ENCODE results near the gene SEMA6B. TPM values are rescaled to one million over a fixed set of nuclear protein-coding genes. Genes with fewer than 3 reads are reported as not detected.
"Not testable (repeated sequence)": the region's sequence is repeated elsewhere in the genome, so short reads cannot be mapped to it uniquely, and the experiment has no call there.

SEMA6B gene
- total RNA-seq, 2 donors from 2014 or later, result 28.9 to 67.8 TPM

GRCh38 chr19:4529924-4530522, 29.5 kb downstream of the SEMA6B start:
- no peaks in the 10 kb centered on the region for H3K36me3 Mint-ChIP-seq (ENCODE audit: low read depth)
- WGBS, 2 experiments (ENCODE audit: insufficient coverage in 1 of 2, insufficient read length in 1 of 2), result 69 to 80% methylated on average over 7 to 14 of the region's 14 CpGs
- no peaks in the 10 kb centered on the region for H3K9me3 Mint-ChIP-seq
- H3K9me3 ChIP-seq (ENCODE audit: control insufficient read depth, low read length), result no peaks in the 10 kb centered on the region
- no peak overlapping the region for H3K9ac ChIP-seq (ENCODE audit: extremely low read depth, low read length, poor library complexity, severe bottlenecking)
- peaks cover 17% of the 10 kb centered on the region for H3K27me3 ChIP-seq (ENCODE audit: control insufficient read depth, insufficient read depth, low read length, poor library complexity, severe bottlenecking)
- no peak overlapping the region for H3K4me3 Mint-ChIP-seq
- H3K4me3 ChIP-seq (ENCODE audit: low read length), result no peak overlapping the region
- TF ChIP-seq CTCF (conservative IDR thresholded peaks at IDR 0.05), result no peak
- H3K27ac Mint-ChIP-seq, result no peak overlapping the region
- no peaks in the 10 kb centered on the region for H3K4me1 Mint-ChIP-seq
- H3K27me3 Mint-ChIP-seq (ENCODE audit: insufficient read depth), result peaks cover 22% of the 10 kb centered on the region
- no peaks in the 10 kb centered on the region for H3K36me3 ChIP-seq (ENCODE audit: control insufficient read depth, insufficient read depth, low read length)
- DNase-seq, result no peak
- H3K27ac ChIP-seq (ENCODE audit: low read depth, low read length), result no peak overlapping the region
- H3K4me1 ChIP-seq (ENCODE audit: control insufficient read depth, insufficient read depth, low read length), result no peaks in the 10 kb centered on the region

- H3K27ac Mint-ChIP-seq, result no peak overlapping the region
- no peaks in the 10 kb centered on the region for H3K4me1 Mint-ChIP-seq
- H3K36me3 ChIP-seq (ENCODE audit: control insufficient read depth, insufficient read depth, low read length), result no peaks in the 10 kb centered on the region
- no peaks in the 10 kb centered on the region for H3K9me3 ChIP-seq (ENCODE audit: control insufficient read depth, low read length)
- no peak for DNase-seq
- no peaks in the 10 kb centered on the region for H3K9me3 Mint-ChIP-seq
- no peaks in the 10 kb centered on the region for H3K36me3 Mint-ChIP-seq (ENCODE audit: low read depth)
- no peak overlapping the region for H3K4me3 ChIP-seq (ENCODE audit: low read length)
- H3K27me3 Mint-ChIP-seq (ENCODE audit: insufficient read depth), result peaks cover 14% of the 10 kb centered on the region
- 82 to 88% methylated on average over 4 to 15 of the region's 15 CpGs for WGBS, 2 experiments (ENCODE audit: insufficient coverage in 1 of 2, insufficient read length in 1 of 2)
- TF ChIP-seq CTCF (conservative IDR thresholded peaks at IDR 0.05), result no peak
- H3K4me1 ChIP-seq (ENCODE audit: control insufficient read depth, insufficient read depth, low read length), result no peaks in the 10 kb centered on the region
- H3K27ac ChIP-seq (ENCODE audit: low read depth, low read length), result no peak overlapping the region
- H3K4me3 Mint-ChIP-seq, result no peak overlapping the region
- H3K9ac ChIP-seq (ENCODE audit: extremely low read depth, low read length, poor library complexity, severe bottlenecking), result no peak overlapping the region
- peaks cover 7% of the 10 kb centered on the region for H3K27me3 ChIP-seq (ENCODE audit: control insufficient read depth, insufficient read depth, low read length, poor library complexity, severe bottlenecking)
These were observed 30.6 kb downstream of the SEMA6B start for GRCh38 chr19:4528843-4529242.

- not testable (repeated sequence) for H3K9me3 Mint-ChIP-seq; H3K4me3 Mint-ChIP-seq; H3K4me3 ChIP-seq (ENCODE audit: low read length); H3K9me3 ChIP-seq (ENCODE audit: control insufficient read depth, low read length); DNase-seq; H3K36me3 Mint-ChIP-seq (ENCODE audit: low read depth); H3K27me3 Mint-ChIP-seq (ENCODE audit: insufficient read depth); H3K27ac Mint-ChIP-seq; H3K4me1 Mint-ChIP-seq; H3K27me3 ChIP-seq (ENCODE audit: control insufficient read depth, insufficient read depth, low read length, poor library complexity, severe bottlenecking); H3K4me1 ChIP-seq (ENCODE audit: control insufficient read depth, insufficient read depth, low read length); H3K27ac ChIP-seq (ENCODE audit: low read depth, low read length); H3K9ac ChIP-seq (ENCODE audit: extremely low read depth, low read length, poor library complexity, severe bottlenecking); H3K36me3 ChIP-seq (ENCODE audit: control insufficient read depth, insufficient read depth, low read length)
- WGBS, 2 experiments (ENCODE audit: insufficient coverage in 1 of 2, insufficient read length in 1 of 2), result 96 to 100% methylated on average over 3 to 6 of the region's 8 CpGs
These were observed 32.1 kb downstream of the SEMA6B start for GRCh38 chr19:4527377-4527776.

- Mint-ChIP-seq H3K27me3 (ENCODE audit: insufficient read depth) (peaks cover 16% of the 10 kb centered on the region), H3K9me3 (peaks cover 1% of the 10 kb centered on the region), H3K27ac (no peak overlapping the region), H3K4me3 (no peak overlapping the region), H3K4me1 (no peaks in the 10 kb centered on the region), H3K36me3 (ENCODE audit: low read depth) (no peaks in the 10 kb centered on the region)
- no peak overlapping the region for H3K4me3 ChIP-seq (ENCODE audit: low read length)
- H3K36me3 ChIP-seq (ENCODE audit: control insufficient read depth, insufficient read depth, low read length), result no peaks in the 10 kb centered on the region
- H3K9ac ChIP-seq (ENCODE audit: extremely low read depth, low read length, poor library complexity, severe bottlenecking), result no peak overlapping the region
- no peak for DNase-seq
- no peaks in the 10 kb centered on the region for H3K9me3 ChIP-seq (ENCODE audit: control insufficient read depth, low read length)
- H3K4me1 ChIP-seq (ENCODE audit: control insufficient read depth, insufficient read depth, low read length), result no peaks in the 10 kb centered on the region
- WGBS, 2 experiments (ENCODE audit: insufficient coverage in 1 of 2, insufficient read length in 1 of 2), result 83 to 85% methylated on average over 10 to 21 of the region's 23 CpGs
- no peak overlapping the region for H3K27ac ChIP-seq (ENCODE audit: low read depth, low read length)
- H3K27me3 ChIP-seq (ENCODE audit: control insufficient read depth, insufficient read depth, low read length, poor library complexity, severe bottlenecking), result no peaks in the 10 kb centered on the region
- TF ChIP-seq CTCF (conservative IDR thresholded peaks at IDR 0.05), result no peak
These were observed 33.9 kb downstream of the SEMA6B start for GRCh38 chr19:4525563-4526002.
